Activated CD4-positive, alpha-beta T cell treated with anti-CD3 and anti-CD28 coated beads for 24 hours (primary cell): ENCODE measurements around the gene CACNB2.
"Not testable (repeated sequence)": the region's sequence is repeated elsewhere in the genome, so short reads cannot be mapped to it uniquely, and the experiment has no call there.

Source experiments
- DNase-seq, 2 donors: peaks; one replicate each; pipeline ENCODE4 v3.0.0-alpha.2; 2020; ENCODE audit warnings: low read depth in 2 of 2

Gene CACNB2

GRCh38 chr10:18197706-18198105 is 57.5 kb downstream of the CACNB2 start:
- DNase-seq = no peak

DNA sequence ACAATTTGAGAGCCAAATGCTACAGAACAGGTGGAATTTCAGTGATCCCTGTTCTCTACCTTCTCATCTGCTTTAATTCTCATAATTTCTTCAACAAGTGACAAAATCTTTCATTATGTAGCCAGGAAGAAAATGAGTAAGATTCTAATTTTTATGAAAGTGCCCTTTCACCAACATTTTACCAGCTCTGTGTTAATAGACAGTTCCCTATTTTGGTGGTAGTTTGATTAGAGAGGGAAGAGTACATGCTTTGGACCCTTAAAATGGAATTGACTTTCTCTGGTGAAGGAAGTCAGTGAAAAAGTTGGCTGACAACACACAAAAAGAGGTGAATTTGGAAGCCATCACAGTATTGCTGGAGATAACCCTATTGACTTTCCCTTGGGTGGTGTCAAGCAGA is 61.7 kb downstream of the CACNB2 start:
- DNase-seq = no peak

GRCh38 chr10:18202680-18203460 is 62.6 kb downstream of the CACNB2 start:
- no peak for DNase-seq

GRCh38 chr10:18203471-18203870 is 63.2 kb downstream of the CACNB2 start:
- no peak for DNase-seq

- DNase-seq = no peak
Measured at GRCh38 chr10:18204039-18204835, 64.0 kb downstream of the CACNB2 start.

DNA sequence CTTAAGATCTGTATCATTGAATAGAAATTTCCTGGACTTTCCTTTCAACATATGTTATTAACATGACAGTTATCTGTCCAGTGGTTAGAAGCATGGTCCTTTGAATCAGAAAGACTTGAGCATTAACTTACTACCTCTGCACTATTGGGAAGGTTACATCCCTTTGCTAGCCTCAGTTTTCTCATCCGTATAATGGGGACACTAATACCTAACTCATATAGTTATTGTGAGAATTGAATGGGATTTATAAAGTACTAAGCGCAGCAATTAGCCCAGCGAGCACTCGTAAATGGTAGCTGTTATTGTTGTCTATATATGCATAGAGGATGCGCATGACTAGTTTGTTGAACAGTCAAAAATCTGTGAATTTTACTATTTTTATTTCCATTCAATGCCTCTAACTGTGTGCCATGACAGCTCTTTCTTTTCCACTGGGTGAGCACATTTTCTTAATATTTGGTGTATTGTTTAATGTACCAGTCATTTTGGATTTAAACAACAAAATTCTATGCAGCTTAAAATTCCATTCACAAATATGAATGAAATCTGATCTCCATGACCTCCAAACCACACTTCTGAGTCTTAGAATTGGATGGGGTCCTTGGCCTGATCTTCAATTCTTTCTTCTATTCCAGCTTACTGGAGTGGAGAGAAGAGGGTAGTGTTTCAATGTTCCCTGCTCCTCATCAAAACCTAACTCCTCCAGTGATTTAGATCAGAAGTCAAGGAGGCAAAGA is 65.0 kb downstream of the CACNB2 start:
- DNase-seq = no peak

DNA sequence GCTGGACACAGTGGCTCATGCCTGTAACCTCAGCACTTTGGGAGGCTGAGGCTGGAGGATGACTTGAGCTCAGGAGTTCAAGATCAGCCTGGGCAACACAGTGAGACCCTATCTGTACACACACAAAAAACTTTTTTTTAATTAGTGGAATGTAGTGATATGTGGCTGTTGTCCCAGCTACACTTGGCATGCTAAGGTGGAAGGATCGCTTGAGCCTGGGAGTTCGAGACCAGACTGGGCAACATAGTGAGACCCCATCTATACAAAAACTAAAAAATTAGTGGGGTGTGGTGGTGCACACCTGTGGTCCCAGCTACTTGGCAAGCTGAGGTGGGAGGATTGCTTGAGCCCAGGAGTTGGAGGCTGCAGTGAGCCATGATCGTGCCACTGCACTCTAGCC is 68.0 kb downstream of the CACNB2 start:
- not testable (repeated sequence) for DNase-seq

DNA sequence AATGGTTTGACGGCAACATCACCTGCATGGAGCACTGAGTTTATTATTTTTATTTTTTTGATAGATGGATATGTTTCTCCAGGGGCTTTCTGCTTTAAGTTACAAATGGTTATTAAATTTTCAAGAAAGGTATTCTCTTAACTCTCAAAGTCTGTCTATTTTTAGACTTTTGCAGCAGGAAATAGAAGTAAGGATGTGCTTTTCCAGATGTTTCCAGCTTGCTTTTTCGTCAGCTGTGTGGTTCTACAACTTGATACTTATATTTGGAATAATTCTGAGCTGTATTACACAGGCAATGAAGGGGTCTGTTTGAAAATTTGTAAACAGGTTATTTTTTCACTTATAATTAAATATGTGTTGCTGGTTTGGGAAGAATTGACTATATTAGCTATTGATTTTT is 69.0 kb downstream of the CACNB2 start:
- no peak for DNase-seq

DNA sequence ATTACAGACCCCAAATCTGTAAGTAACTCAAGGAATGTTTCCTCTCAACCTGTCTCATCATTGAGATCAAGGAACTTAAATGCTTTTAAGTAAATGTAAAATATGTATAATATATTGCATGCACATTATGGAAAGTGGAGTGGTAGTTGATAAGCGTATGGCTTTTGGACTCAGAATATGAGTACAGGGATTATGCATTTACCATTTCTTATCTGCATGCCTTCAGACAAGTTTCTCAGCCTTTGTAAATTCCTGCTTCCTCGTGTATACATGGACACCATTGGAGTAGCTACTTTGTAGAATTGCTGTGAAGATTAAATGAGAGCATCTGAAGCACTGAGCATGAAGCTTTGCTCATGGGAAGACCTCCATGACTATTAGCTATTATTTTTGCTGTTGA is 70.5 kb downstream of the CACNB2 start:
- DNase-seq = no peak

GRCh38 chr10:18211862-18212261 is 71.6 kb downstream of the CACNB2 start:
- DNase-seq = no peak

DNA sequence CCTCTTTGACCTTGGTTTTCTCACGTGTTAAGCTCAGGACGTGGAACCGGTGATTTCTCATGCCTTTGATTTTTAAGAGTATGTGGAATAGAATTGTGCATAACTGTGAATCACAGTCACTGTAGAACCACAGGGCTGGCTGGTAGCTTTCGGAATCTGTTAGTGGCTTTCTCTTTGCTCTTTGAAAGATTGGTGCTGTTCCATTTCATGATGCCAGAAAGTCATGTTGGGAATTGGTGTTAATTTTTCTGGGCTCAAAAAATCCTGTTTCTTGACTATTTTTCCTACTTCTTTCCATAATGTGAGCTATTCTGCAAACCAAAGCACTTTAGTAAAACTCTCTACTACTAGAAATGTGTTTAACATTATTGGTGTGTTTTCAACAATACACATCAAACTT is 73.0 kb downstream of the CACNB2 start:
- DNase-seq = no peak

- DNase-seq = no peak
Measured at GRCh38 chr10:18214691-18215563, 74.7 kb downstream of the CACNB2 start.

DNA sequence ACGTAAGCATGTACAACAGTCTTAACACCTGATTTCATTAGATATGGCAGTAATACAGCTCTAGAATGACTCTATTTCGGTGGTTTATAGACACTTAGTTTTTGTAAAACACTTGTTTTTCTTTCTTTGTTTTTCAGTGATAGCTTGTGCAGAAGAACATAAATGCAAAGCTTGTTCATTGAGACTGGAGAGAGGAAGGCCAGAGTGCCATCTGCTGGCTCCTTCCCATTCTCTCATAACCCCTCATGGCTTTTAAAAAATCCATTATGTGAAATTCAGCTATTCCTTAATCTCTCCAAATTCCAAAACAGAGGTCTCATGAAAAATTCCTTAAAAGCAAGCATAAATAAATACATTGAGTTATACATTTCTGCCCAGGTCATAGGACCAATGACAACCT is 76.3 kb downstream of the CACNB2 start:
- DNase-seq = no peak

GRCh38 chr10:18217577-18217976 is 77.4 kb downstream of the CACNB2 start:
- no peak for DNase-seq

DNA sequence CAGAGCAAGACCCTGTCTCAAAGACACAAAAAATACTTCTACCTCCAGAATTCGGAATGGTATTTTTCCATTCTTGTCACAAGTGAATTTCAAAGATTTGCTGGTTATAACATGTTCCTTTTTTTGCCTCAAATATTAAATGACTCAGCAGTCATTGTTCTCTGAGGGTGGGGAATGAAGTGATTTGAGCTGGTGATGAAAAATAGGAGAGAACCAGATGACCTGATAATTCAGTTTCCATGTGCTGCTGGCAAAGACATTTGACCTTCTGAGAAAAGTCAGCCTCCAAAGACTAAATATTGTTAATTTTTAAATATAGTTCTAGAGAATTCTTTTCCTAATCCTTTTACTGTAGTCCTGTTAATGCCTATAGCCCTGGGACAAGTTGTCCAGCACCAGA is 78.9 kb downstream of the CACNB2 start:
- DNase-seq = no peak

DNA sequence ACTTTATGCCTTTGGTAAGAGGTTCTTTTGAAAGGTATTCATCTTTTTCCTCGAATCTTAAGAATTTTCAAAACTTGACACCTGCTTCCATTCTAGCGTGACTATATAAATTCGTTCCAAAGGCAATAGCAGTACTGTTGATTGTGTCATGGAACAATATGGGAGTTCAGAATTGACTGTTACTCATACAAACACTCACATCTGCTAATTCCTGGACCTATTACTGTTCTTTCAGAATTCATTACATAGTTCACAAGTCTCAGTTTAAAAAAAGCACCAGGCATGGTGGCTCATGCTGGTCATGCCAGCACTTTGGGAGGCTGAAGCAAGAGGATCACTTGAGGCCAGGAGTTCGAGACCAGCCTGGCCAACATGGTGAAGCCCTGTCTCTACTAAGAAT is 80.9 kb downstream of the CACNB2 start:
- DNase-seq = no peak

DNA sequence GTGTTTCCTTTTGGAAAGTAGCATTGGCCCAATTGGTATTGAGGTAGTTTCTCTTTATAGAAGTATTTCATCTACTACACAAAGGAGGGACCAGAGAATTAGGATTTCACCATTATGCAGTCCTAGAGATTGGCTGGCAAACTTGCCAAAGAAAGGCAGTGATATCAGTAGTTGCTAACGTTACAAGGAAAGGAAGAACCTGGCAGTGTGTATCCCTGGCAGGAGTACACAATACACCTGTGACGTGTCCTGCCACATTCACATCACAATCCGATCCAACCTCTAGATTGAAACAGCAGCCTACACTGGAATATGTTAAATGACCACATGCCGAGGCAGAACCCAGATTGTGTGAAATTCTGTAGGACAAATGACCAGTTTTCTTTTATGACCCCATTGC is 81.7 kb downstream of the CACNB2 start:
- DNase-seq = no peak

- DNase-seq = no peak
Measured at GRCh38 chr10:18222866-18223265, 82.6 kb downstream of the CACNB2 start.

DNA sequence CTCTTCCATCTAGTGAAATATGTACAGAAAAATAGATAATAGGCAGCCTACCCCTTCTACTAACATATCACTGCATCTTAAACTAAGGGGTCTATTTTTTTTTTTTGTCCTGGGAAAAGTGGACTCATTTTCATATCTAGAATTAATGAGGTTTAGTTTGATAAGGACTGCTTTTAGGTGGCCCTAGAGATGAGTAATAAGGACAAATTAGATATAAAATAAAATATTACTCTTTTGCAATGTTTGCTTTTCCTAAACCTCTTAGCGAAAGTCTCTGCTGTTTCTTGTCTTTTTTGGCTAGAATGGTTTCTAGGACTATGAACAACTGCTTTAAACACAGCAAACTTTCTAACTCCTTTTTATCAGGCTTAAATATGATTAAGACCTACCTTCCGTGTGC is 83.7 kb downstream of the CACNB2 start:
- no peak for DNase-seq

DNA sequence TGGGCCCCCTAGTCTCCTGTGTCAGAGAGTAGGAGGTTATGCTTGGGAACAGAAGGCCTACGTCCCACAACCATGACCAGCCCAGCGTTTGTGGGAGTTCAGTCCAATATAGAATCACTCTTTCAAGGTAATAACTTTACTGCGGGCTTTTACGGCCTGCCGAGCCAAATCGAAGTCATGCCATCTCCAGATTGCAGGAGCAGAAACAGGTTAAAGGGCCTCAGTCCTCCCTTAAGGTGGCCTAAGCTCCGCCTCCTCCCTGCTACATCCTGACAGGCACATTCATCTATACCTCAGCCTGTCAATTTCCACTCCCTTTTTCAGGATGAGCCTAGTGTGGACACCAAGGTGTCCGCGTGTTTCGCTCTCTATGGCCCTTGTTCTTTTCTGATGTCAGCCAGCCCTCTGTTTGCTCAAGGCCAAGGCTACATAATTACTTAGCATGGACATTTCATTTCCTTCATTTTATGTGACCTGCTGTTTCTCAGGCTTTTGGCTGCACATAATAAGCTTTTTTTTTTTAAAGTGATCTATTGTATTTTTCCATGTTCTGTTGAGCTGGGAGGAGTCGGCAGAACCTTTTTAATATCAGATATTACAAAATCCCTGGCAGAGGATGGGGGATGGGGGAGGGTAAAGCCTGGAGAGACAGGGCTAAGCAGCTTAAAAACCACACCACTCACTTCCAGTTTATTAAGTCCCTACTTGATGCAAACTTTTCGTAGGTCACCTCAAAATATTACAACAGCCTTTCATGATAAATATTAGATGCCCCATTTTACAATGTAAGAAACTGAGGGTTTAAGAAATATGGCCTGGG is 84.6 kb downstream of the CACNB2 start:
- DNase-seq = no peak

- DNase-seq = no peak
Measured at GRCh38 chr10:18226336-18226735, 86.1 kb downstream of the CACNB2 start.
